ENCODE data around the gene DOCK2.

DOCK2 gene

DNA sequence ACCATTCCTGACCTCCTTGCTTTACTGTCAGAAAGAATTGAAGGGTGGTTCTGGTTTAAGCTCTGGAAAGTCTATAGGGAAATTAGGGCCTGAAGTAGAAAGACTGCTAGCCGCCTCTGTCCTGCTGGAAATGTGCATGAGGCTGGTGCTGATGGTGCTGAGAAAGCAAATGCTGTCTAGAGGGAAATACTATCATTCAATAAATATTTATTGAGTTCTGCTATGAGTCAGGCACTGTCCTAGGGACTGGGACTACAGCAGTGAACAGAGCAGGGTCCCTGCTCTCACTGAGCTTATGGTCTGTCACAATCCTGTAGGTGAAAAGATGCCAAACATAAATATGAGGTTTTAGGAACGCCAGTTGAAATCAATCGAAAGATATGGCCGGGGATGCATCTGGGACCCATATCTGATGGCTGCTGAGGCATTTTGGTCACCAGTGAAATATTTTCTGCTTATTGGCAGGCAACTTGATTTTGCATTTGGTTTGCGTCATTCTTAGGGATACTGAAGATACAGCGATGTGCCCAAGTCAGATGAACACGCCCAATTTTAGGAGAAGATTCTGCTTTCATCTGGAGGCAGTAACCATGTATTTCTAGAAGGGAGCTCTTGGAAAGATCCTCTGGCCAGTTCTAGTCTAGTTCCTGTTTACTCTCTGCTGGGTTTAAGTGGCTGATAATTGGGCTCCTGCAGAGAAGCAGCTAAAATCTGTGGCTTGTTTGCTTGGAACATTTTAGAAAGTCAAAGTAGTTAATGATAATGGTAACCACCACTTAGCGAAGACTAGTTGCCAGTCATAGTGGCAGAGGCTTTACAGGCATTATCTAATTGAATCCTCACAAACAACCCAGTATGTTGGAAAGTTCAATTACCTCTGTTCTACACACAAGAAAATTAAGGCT, 269.9 kb downstream of the DOCK2 start:
- no peak overlapping the region for H3K18ac ChIP-seq (ENCODE audit: low read length)
- H2BK12ac ChIP-seq (ENCODE audit: low read length): no peak overlapping the region
- H2AFZ ChIP-seq (ENCODE audit: low read length): no peak overlapping the region
- peaks cover 2% of the 10 kb centered on the region for H3K79me1 ChIP-seq (ENCODE audit: low read depth, low read length)
- H3K27me3 ChIP-seq (ENCODE audit: control insufficient read depth in 3 of 3, insufficient read depth in 3 of 3, low read depth in 1 of 3, low read length in 3 of 3): no peaks in the 10 kb centered on the region
- no peak overlapping the region for H3K23ac ChIP-seq (ENCODE audit: low read depth, low read length, poor library complexity)
- H3K27ac ChIP-seq (replicated peaks; ENCODE audit: low read length): no peak overlapping the region
- DNase-seq (ENCODE audit: low spot score): no peak
- H2BK120ac ChIP-seq (ENCODE audit: low read depth, low read length): no peak overlapping the region
- H3K14ac ChIP-seq (ENCODE audit: low read length): no peak overlapping the region
- H4K8ac ChIP-seq (ENCODE audit: low read depth, low read length): no peak overlapping the region
- no peak overlapping the region for H2BK5ac ChIP-seq (ENCODE audit: low read length)
- H3K4me2 ChIP-seq (ENCODE audit: insufficient read depth, low read length, poor library complexity, severe bottlenecking): no peak overlapping the region
- H3K4me3 ChIP-seq (ENCODE audit: low read length in 2 of 2): no peak overlapping the region
- H2BK15ac ChIP-seq (ENCODE audit: low read length): no peak overlapping the region
- H3K4me1 ChIP-seq (ENCODE audit: control insufficient read depth in 2 of 2, insufficient read depth in 1 of 2, low read depth in 1 of 2, low read length in 2 of 2): peaks cover 0 to 6% of the 10 kb centered on the region in 2 donors
- H2AK5ac ChIP-seq (ENCODE audit: low read depth, low read length): no peak overlapping the region
- WGBS, 2 donors (ENCODE audit: extremely low coverage in 2 of 2, insufficient read length in 2 of 2, insufficient replicate concordance in 1 of 2): no CpG with 5 or more reads among the region's 8 CpGs
- H3K4ac ChIP-seq (ENCODE audit: low read length): no peak overlapping the region
- no peak overlapping the region for H4K91ac ChIP-seq (ENCODE audit: low read depth, low read length, poor library complexity)
- no peaks in the 10 kb centered on the region for H3K36me3 ChIP-seq (replicated peaks in 1 of 2; ENCODE audit: control insufficient read depth in 2 of 2, insufficient read depth in 2 of 2, low read length in 2 of 2)
- no peak overlapping the region for H3K9ac ChIP-seq (ENCODE audit: low read depth, low read length, poor library complexity)
- H3K9me3 ChIP-seq (replicated peaks in 1 of 2; ENCODE audit: control insufficient read depth in 2 of 2, insufficient read depth in 1 of 2, low read depth in 1 of 2, low read length in 2 of 2): no peaks in the 10 kb centered on the region

DNA sequence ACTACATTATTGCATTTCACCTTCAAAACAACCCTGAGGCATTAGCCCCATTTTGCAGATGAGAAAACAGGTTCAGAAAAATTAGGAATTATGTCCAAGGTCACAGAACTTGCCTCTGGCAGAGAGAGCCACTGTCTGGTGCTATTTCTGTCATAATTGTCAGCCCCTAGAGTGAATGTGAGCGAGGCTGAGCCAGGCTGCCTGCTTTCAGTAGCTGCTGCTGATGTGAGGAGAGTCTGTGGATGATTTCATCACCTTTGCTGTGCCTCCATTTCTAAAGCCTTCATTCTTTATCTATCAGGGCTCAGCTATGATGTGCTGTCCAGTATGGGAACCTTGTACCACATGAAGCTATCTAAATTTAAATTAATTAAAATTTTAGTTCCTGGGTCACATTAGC, 271.8 kb downstream of the DOCK2 start:
- Histone ChIP-seq H4K8ac (ENCODE audit: low read depth, low read length) (no peak overlapping the region), H3K9me3 (replicated peaks in 1 of 2; ENCODE audit: control insufficient read depth in 2 of 2, insufficient read depth in 1 of 2, low read depth in 1 of 2, low read length in 2 of 2) (no peaks in the 10 kb centered on the region), H3K4me2 (ENCODE audit: insufficient read depth, low read length, poor library complexity, severe bottlenecking) (no peak overlapping the region), H3K18ac (ENCODE audit: low read length) (no peak overlapping the region), H3K4me3 (ENCODE audit: low read length in 2 of 2) (no peak overlapping the region), H3K23ac (ENCODE audit: low read depth, low read length, poor library complexity) (no peak overlapping the region), H3K27me3 (ENCODE audit: control insufficient read depth in 3 of 3, insufficient read depth in 3 of 3, low read depth in 1 of 3, low read length in 3 of 3) (no peaks in the 10 kb centered on the region), H2BK12ac (ENCODE audit: low read length) (no peak overlapping the region), H2BK15ac (ENCODE audit: low read length) (no peak overlapping the region), H2AK5ac (ENCODE audit: low read depth, low read length) (no peak overlapping the region), H3K4me1 (ENCODE audit: control insufficient read depth in 2 of 2, insufficient read depth in 1 of 2, low read depth in 1 of 2, low read length in 2 of 2) (peaks cover 0 to 6% of the 10 kb centered on the region in 2 donors), H3K4ac (ENCODE audit: low read length) (no peak overlapping the region), H4K91ac (ENCODE audit: low read depth, low read length, poor library complexity) (no peak overlapping the region), H2BK5ac (ENCODE audit: low read length) (no peak overlapping the region), H3K36me3 (replicated peaks in 1 of 2; ENCODE audit: control insufficient read depth in 2 of 2, insufficient read depth in 2 of 2, low read length in 2 of 2) (no peaks in the 10 kb centered on the region), H3K14ac (ENCODE audit: low read length) (no peak overlapping the region), H2AFZ (ENCODE audit: low read length) (no peak overlapping the region), H2BK120ac (ENCODE audit: low read depth, low read length) (no peak overlapping the region), H3K27ac (replicated peaks; ENCODE audit: low read length) (no peak overlapping the region), H3K9ac (ENCODE audit: low read depth, low read length, poor library complexity) (no peak overlapping the region), H3K79me1 (ENCODE audit: low read depth, low read length) (peaks cover 2% of the 10 kb centered on the region)
- no peak for DNase-seq (ENCODE audit: low spot score)
- WGBS, 2 donors (ENCODE audit: extremely low coverage in 2 of 2, insufficient read length in 2 of 2, insufficient replicate concordance in 1 of 2): no CpG with 5 or more reads among the region's 1 CpG

DNA sequence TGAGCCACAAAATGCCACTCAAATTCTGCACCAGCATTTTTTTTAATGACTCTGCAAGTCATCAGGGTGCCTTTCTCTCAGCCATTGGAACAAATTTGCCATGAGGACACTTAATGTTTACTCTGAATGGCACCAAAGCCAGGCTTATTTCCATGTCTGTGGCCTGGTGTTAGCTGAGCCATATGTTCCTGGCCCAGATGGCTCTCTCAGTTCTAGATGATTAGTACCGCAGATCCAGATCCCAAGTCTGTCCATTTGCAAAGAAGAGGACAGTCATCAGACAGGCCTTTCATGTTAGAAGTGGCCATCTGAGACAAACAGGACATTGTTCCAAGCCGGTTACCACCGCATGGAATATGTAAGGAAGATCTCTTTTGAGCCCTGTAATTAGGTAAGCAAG, 272.9 kb downstream of the DOCK2 start:
- no peak for DNase-seq (ENCODE audit: low spot score)
- Histone ChIP-seq H3K79me1 (ENCODE audit: low read depth, low read length) (peaks cover 2% of the 10 kb centered on the region), H4K8ac (ENCODE audit: low read depth, low read length) (no peak overlapping the region), H3K9me3 (replicated peaks in 1 of 2; ENCODE audit: control insufficient read depth in 2 of 2, insufficient read depth in 1 of 2, low read depth in 1 of 2, low read length in 2 of 2) (no peaks in the 10 kb centered on the region), H2AK5ac (ENCODE audit: low read depth, low read length) (no peak overlapping the region), H3K4me3 (ENCODE audit: low read length in 2 of 2) (no peak overlapping the region), H2BK120ac (ENCODE audit: low read depth, low read length) (no peak overlapping the region), H3K4me1 (ENCODE audit: control insufficient read depth in 2 of 2, insufficient read depth in 1 of 2, low read depth in 1 of 2, low read length in 2 of 2) (peaks cover 2% of the 10 kb centered on the region in 2 donors), H3K14ac (ENCODE audit: low read length) (no peak overlapping the region), H2BK12ac (ENCODE audit: low read length) (no peak overlapping the region), H3K18ac (ENCODE audit: low read length) (no peak overlapping the region), H3K36me3 (replicated peaks in 1 of 2; ENCODE audit: control insufficient read depth in 2 of 2, insufficient read depth in 2 of 2, low read length in 2 of 2) (no peaks in the 10 kb centered on the region), H3K9ac (ENCODE audit: low read depth, low read length, poor library complexity) (no peak overlapping the region), H3K23ac (ENCODE audit: low read depth, low read length, poor library complexity) (no peak overlapping the region), H3K4ac (ENCODE audit: low read length) (no peak overlapping the region), H2AFZ (ENCODE audit: low read length) (no peak overlapping the region), H3K27me3 (ENCODE audit: control insufficient read depth in 3 of 3, insufficient read depth in 3 of 3, low read depth in 1 of 3, low read length in 3 of 3) (no peaks in the 10 kb centered on the region), H3K4me2 (ENCODE audit: insufficient read depth, low read length, poor library complexity, severe bottlenecking) (no peak overlapping the region), H3K27ac (replicated peaks; ENCODE audit: low read length) (no peak overlapping the region), H2BK15ac (ENCODE audit: low read length) (no peak overlapping the region), H4K91ac (ENCODE audit: low read depth, low read length, poor library complexity) (no peak overlapping the region), H2BK5ac (ENCODE audit: low read length) (no peak overlapping the region)
- whole genome bisulfite sequencing, 2 donors (ENCODE audit: extremely low coverage in 2 of 2, insufficient read length in 2 of 2, insufficient replicate concordance in 1 of 2): no CpG with 5 or more reads among the region's 3 CpGs

DNA sequence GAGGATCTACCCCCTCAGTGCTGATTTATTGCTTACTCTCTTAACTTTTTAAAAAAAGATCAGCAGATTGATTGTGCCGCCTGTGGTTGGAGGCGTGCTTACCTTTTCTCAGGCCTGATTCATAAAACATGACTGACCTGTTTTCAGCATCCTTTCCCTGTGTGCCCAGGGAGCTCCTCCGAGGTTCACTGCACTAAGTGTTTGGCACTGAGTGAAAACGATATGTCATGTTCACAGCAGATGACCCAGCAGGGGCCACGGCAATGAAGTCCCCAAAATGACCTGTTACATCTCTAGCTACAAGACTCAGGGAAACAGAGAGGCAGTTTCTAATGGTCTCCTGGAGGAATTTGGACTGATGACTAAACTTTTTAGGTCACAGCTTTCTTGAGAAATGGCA, 273.3 kb downstream of the DOCK2 start:
- no CpG with 5 or more reads among the region's 5 CpGs for WGBS, 2 donors (ENCODE audit: extremely low coverage in 2 of 2, insufficient read length in 2 of 2, insufficient replicate concordance in 1 of 2)
- no peak overlapping the region for H3K14ac ChIP-seq (ENCODE audit: low read length)
- H2BK5ac ChIP-seq (ENCODE audit: low read length): no peak overlapping the region
- no peak overlapping the region for H3K23ac ChIP-seq (ENCODE audit: low read depth, low read length, poor library complexity)
- H3K27ac ChIP-seq (replicated peaks; ENCODE audit: low read length): no peak overlapping the region
- no peak overlapping the region for H2BK120ac ChIP-seq (ENCODE audit: low read depth, low read length)
- H3K4me1 ChIP-seq (ENCODE audit: control insufficient read depth in 2 of 2, insufficient read depth in 1 of 2, low read depth in 1 of 2, low read length in 2 of 2): peaks cover 2% of the 10 kb centered on the region in 2 donors
- H3K4me2 ChIP-seq (ENCODE audit: insufficient read depth, low read length, poor library complexity, severe bottlenecking): no peak overlapping the region
- H3K9ac ChIP-seq (ENCODE audit: low read depth, low read length, poor library complexity): no peak overlapping the region
- no peak overlapping the region for H2BK15ac ChIP-seq (ENCODE audit: low read length)
- H2AK5ac ChIP-seq (ENCODE audit: low read depth, low read length): no peak overlapping the region
- no peaks in the 10 kb centered on the region for H3K36me3 ChIP-seq (replicated peaks in 1 of 2; ENCODE audit: control insufficient read depth in 2 of 2, insufficient read depth in 2 of 2, low read length in 2 of 2)
- H2BK12ac ChIP-seq (ENCODE audit: low read length): no peak overlapping the region
- H4K8ac ChIP-seq (ENCODE audit: low read depth, low read length): no peak overlapping the region
- no peak for DNase-seq (ENCODE audit: low spot score)
- H3K27me3 ChIP-seq (ENCODE audit: control insufficient read depth in 3 of 3, insufficient read depth in 3 of 3, low read depth in 1 of 3, low read length in 3 of 3): no peaks in the 10 kb centered on the region
- no peak overlapping the region for H2AFZ ChIP-seq (ENCODE audit: low read length)
- H3K4me3 ChIP-seq (ENCODE audit: low read length in 2 of 2): no peak overlapping the region
- no peak overlapping the region for H4K91ac ChIP-seq (ENCODE audit: low read depth, low read length, poor library complexity)
- H3K79me1 ChIP-seq (ENCODE audit: low read depth, low read length): peaks cover 2% of the 10 kb centered on the region
- no peaks in the 10 kb centered on the region for H3K9me3 ChIP-seq (replicated peaks in 1 of 2; ENCODE audit: control insufficient read depth in 2 of 2, insufficient read depth in 1 of 2, low read depth in 1 of 2, low read length in 2 of 2)
- no peak overlapping the region for H3K18ac ChIP-seq (ENCODE audit: low read length)
- H3K4ac ChIP-seq (ENCODE audit: low read length): no peak overlapping the region

Measured in neuronal stem cell (in vitro differentiated cells).